ENCODE data around the gene SFTPB.

DNA sequence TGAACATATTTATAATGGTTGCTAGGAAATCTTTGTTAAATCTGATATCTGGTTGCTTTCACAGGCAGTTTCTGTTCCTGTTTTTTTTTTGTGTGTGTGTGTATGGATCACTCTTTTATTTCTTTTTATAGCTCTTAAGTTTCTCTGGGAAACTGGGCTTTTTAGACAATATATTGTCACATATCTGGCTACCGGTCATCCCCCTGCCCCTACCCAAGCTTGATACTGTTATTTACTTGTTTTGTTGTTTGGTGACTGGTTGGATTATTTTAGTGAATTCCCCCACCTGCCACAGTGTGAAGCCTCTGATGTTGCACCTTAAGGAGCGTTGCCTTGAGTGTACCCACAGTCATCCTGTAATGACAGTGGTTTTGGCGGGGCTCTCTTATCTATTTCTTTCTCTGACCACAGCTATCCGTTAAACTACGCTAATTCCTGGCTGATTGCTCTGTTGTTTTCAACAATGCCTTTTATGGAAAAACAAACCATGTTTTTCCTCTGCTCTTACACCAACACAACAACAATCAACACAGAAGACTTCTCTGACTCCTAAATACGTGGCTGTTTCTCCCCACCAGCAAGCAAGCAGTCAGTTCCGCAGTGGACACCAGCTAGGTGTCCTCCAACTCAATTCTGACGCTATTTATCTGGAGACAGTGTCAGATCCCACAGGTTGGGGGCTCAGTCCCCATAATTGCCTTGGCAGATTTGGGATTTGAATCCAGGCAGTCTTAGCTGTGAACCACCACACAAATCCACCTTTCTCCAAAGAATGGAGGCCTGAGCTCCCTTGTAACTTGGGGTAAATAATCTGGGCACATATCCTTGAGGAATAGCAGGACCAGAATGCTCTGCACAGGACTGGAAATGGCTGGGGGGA is 37.0 kb upstream of the SFTPB start:
- TF ChIP-seq, protein P1, sequence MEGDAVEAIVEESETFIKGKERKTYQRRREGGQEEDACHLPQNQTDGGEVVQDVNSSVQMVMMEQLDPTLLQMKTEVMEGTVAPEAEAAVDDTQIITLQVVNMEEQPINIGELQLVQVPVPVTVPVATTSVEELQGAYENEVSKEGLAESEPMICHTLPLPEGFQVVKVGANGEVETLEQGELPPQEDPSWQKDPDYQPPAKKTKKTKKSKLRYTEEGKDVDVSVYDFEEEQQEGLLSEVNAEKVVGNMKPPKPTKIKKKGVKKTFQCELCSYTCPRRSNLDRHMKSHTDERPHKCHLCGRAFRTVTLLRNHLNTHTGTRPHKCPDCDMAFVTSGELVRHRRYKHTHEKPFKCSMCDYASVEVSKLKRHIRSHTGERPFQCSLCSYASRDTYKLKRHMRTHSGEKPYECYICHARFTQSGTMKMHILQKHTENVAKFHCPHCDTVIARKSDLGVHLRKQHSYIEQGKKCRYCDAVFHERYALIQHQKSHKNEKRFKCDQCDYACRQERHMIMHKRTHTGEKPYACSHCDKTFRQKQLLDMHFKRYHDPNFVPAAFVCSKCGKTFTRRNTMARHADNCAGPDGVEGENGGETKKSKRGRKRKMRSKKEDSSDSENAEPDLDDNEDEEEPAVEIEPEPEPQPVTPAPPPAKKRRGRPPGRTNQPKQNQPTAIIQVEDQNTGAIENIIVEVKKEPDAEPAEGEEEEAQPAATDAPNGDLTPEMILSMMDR (IDR thresholded peaks at IDR 0.05; ENCODE audit: borderline replicate concordance, extremely low read depth, low read length, poor library complexity, severe bottlenecking) = no peak
- no peak for TF ChIP-seq EZH2 (IDR thresholded peaks at IDR 0.05; ENCODE audit: borderline replicate concordance, low read depth, low read length, severe bottlenecking)

Measured in DND-41 (cell line).